Lower lobe of right lung (tissue), 2 donors: ENCODE data around the gene GPR119. TPM values are rescaled to one million over a fixed set of nuclear protein-coding genes. Genes with fewer than 3 reads are reported as not detected.

Source experiments
- ATAC-seq, 2 donors: fragments of 200-7000 bp; cut with Tn5 transposase; one replicate each; pipeline ENCODE4 v1.9.1; 2020 to 2022; ENCODE audit warnings: mild to moderate bottlenecking in 2 of 2, moderate library complexity in 2 of 2
- DNase-seq: peaks from one replicate; pipeline ENCODE4 v3.0.0-alpha.2; 2020
- H3K27ac ChIP-seq: fragments of 200-600 bp; one replicate; pipeline ENCODE4 v1.8.0; 2022
- H3K27me3 ChIP-seq: fragments of 200-600 bp; one replicate; pipeline ENCODE4 v1.8.0; 2022; ENCODE audit warnings: low read depth
- H3K36me3 ChIP-seq: fragments of 200-600 bp; one replicate; pipeline ENCODE4 v1.8.0; 2022; ENCODE audit warnings: mild to moderate bottlenecking
- H3K4me1 ChIP-seq: fragments of 200-600 bp; one replicate; pipeline ENCODE4 v1.8.0; 2022
- H3K4me3 ChIP-seq: fragments of 200-600 bp; one replicate; pipeline ENCODE4 v1.8.0; 2022; ENCODE audit warnings: mild to moderate bottlenecking
- H3K9me3 ChIP-seq: fragments of 200-600 bp; one replicate; pipeline ENCODE4 v1.8.0; 2022
- intact Hi-C: fragments of 100-400 bp; cut with DNase I; formaldehyde crosslinking; loops from one replicate; pipeline ENCODE4 v1.11.0; 2022
- total RNA-seq: library from RNA; stranded (reverse); fragmentation: NEBNext Ultra II Directional; extraction: Animal tissue kit (Norgen Biotek cat#: 25700); gene quantifications from one replicate; pipeline ENCODE4 v1.2.1, GENCODE V29; 2021
- TF ChIP-seq, protein P1 (sequence below): fragments of 200-600 bp; IDR thresholded peaks from one replicate; pipeline ENCODE4 v1.8.0; 2022; ENCODE audit warnings: antibody characterized with exemption, mild to moderate bottlenecking
- donor health status: DM: no; HTN: yes; CAD: no; lungs with severe emphysema.

GPR119 gene
- total RNA-seq, 1 donor from 2014 or later, result not detected

DNA sequence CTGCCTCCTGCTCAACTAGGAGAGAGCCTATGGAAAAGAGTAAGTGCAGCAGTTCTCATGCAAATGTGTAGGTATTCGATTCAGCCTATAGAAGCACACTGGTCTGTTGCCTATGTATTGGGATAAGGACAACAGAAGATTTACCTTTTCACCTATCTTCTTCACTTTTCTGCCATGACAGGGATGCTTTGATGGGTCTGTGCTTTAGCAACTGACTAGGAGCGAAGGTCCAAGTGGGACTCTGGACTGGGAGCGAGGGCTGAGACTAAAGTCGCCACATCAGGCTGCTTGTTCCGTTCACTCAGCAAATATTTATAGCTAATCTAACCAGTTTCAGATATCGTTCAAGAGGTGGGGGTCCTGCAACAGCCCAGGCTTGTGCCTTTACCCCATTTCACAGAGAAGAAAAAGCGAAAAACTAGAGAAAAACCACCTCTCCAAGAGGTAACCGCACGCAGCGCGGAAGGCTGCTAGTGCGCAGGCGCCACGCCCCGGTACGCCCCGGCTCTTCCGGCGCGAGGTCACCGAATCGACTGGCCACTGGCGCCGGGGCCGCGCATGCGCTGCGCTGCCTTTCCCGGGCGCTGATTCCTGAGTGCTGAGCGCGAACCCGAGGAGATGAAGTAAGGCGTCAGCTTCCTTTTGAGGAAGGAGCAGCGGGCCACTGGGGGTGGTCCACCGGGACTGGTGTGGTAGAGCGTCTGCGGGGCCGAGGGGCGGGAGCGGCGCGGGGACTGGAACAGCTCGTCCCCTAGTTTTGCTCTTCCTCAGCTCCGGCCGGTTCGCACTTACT is 16.1 kb upstream of the GPR119 start, which contains the start of gene RBMX2:
Gene RBMX2, plus strand, starts transcription at position 573 of the 793 bp plus-strand sequence. Its CDS starts 46 bp downstream, at position 619.
- peaks cover 11% of the 10 kb centered on the region for H3K36me3 ChIP-seq
- peaks cover 6% of the 10 kb centered on the region for H3K4me1 ChIP-seq
- intact Hi-C loops, result no loop called here
- no peaks in the 10 kb centered on the region for H3K27me3 ChIP-seq
- ATAC-seq, result peak; percentile 97 to 98
- TF ChIP-seq, protein P1, sequence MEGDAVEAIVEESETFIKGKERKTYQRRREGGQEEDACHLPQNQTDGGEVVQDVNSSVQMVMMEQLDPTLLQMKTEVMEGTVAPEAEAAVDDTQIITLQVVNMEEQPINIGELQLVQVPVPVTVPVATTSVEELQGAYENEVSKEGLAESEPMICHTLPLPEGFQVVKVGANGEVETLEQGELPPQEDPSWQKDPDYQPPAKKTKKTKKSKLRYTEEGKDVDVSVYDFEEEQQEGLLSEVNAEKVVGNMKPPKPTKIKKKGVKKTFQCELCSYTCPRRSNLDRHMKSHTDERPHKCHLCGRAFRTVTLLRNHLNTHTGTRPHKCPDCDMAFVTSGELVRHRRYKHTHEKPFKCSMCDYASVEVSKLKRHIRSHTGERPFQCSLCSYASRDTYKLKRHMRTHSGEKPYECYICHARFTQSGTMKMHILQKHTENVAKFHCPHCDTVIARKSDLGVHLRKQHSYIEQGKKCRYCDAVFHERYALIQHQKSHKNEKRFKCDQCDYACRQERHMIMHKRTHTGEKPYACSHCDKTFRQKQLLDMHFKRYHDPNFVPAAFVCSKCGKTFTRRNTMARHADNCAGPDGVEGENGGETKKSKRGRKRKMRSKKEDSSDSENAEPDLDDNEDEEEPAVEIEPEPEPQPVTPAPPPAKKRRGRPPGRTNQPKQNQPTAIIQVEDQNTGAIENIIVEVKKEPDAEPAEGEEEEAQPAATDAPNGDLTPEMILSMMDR, result no peak
- no peaks in the 10 kb centered on the region for H3K9me3 ChIP-seq
- DNase-seq, result peak; percentile 80
- peak within 1 kb of the TSS; percentile 81 for H3K27ac ChIP-seq
- peak within 1 kb of the TSS; percentile 63 for H3K4me3 ChIP-seq

DNA sequence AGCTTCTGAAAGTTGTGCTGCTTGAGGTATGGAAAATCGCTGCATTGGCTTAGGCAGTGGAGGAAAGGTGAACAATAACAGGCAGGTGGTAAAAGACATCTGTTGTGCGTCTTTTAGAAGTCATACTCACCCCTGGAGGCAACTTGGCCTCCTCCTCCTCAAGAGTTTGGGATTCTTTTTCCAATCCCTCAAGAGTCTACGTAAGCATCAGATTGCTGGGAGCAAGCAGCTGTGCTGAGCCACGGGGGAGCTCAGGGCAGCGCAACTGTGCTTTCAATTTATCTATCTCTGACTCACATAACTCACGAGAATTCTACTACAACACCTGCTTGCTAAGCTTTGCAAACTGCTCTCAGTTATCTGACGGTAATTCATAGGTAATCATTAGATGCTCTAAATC is 9.9 kb upstream of the GPR119 start:
- Histone ChIP-seq H3K9me3 (no peaks in the 10 kb centered on the region), H3K27ac (no peak overlapping the region), H3K27me3 (no peaks in the 10 kb centered on the region), H3K36me3 (no peaks in the 10 kb centered on the region), H3K4me3 (no peak overlapping the region), H3K4me1 (no peaks in the 10 kb centered on the region)
- TF ChIP-seq, protein P1, result no peak
- DNase-seq, result no peak
- intact Hi-C loops, result no loop called here
- no peak for ATAC-seq

DNA sequence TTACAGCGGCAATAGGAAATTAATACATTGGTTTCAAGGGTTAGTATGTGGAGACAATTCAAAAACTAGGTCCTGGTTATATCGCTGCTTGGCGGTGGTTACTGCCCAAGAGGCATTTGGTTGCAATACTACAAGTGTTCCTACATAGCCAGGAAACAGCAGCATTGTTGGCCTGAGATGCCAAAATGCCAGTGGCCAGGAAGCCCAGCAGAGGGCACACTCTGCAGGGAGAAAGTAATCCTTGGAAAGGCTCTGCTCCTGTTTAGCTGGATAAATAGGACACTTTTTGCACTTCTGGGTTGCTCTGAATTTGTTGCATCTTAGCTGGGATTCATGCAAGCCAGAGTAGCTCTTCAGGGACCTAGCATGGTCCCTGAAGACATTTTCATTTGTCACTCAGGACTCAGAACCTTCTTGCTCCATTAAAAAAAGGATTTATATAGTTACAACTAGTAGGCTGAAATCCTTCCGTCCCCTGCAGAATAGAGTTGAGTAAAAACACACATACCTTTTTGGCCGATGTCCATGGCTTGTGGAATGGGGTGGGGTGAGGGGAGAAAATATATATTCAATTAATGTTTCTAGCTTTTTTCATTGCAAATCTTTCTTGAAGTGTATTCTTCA is 8.1 kb upstream of the GPR119 start:
- Histone ChIP-seq H3K36me3 (no peaks in the 10 kb centered on the region), H3K4me1 (no peaks in the 10 kb centered on the region), H3K27me3 (no peaks in the 10 kb centered on the region), H3K4me3 (no peak overlapping the region), H3K9me3 (no peaks in the 10 kb centered on the region), H3K27ac (no peak overlapping the region)
- TF ChIP-seq, protein P1, result peak; percentile 52
- peak in 1 of 2 donors; percentile 56 for ATAC-seq
- intact Hi-C loops, result no loop called here
- DNase-seq, result no peak

DNA sequence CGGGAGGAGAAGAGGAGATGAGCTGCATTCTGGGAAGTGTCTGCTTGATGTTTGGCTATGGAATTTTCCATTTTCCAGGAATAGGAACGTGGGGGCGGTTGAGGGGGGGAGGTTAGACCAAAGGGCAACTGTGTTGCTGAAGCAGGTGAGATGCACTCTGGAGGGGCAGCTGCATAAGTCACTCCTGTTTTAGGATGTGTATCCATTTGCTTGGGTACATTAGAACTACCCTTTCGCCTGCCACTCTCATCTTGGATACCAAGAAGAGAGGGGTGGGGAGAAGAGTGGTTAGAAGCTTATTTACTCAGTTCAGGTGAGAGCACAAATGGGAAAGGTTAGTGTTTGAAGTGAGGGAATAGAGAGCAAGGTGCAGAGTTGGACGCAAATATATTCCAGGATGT is 934 bp upstream of the GPR119 start:
- H3K4me3 ChIP-seq, result no peak overlapping the region
- no peaks in the 10 kb centered on the region for H3K9me3 ChIP-seq
- DNase-seq, result no peak
- H3K27me3 ChIP-seq, result no peaks in the 10 kb centered on the region
- intact Hi-C loops, result no loop called here
- TF ChIP-seq, protein P1, result no peak
- ATAC-seq, result no peak
- H3K36me3 ChIP-seq, result no peaks in the 10 kb centered on the region
- no peak overlapping the region for H3K27ac ChIP-seq
- no peaks in the 10 kb centered on the region for H3K4me1 ChIP-seq

DNA sequence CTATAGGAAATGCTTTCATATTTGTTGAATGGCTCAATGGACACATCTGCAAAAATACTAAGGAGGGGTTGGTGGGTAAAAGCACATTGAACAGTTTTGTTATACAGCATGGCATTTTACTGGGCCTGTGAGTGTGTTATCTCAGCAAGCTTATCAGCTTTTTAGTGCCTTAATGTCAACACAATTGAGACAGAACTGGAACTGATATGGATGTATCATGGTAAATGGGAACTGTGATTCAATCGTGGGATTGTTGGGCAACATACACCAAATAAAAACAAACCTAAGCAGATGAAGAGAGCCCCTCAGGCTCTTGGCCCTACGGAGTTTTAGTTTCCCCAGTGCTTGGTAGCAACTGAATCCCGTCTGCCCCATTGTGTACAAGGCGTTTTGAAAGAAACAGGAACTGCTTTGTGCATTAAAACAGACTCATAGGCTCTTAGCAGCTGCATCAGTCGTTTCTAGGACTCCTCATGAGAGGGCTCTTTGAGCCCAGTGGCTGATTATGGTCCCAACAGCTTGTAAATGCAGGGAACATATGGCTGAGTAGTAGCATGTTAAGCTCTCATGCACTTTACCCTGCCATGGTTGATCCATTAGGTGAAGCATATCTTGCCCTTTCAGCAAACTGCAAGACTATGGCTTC is 7.3 kb downstream of the GPR119 start:
- Histone ChIP-seq H3K9me3 (no peaks in the 10 kb centered on the region), H3K4me1 (no peaks in the 10 kb centered on the region), H3K27me3 (no peaks in the 10 kb centered on the region), H3K4me3 (no peak overlapping the region), H3K36me3 (peaks cover 9% of the 10 kb centered on the region), H3K27ac (no peak overlapping the region)
- intact Hi-C loops, result no loop called here
- no peak for DNase-seq
- TF ChIP-seq, protein P1, result no peak
- no peak for ATAC-seq
